MCF 10A (cell line): ENCODE measurements around the gene WDR7. TPM values are rescaled to one million over a fixed set of nuclear protein-coding genes. Genes with fewer than 3 reads are reported as not detected.

ENCODE experiments used
- BruUV-seq: library from RNA; stranded (reverse); fragments of 400-500 nt; replicated peaks from 2 replicates; lab custom pipeline; 2021; lab: Mats Ljungman, UMichigan
- CTCF ChIA-PET: fragments of 300-600 bp; sonication (Branson Sonifier 250); formaldehyde crosslinking; extraction: SDS; loops from one replicate; lab custom pipeline; 2021; ENCODE audit warnings: antibody characterized with exemption, inconsistent platforms; lab: Yijun Ruan, JAX
- POLR2A ChIA-PET: fragments of 300-600, 350-650 bp; sonication (Branson Sonifier 250); formaldehyde crosslinking; extraction: SDS; loops from one replicate; lab custom pipeline; 2020; ENCODE audit warnings: antibody characterized with exemption, inconsistent platforms; lab: Yijun Ruan, JAX
- DNase-seq: peaks from one replicate; pipeline ENCODE4 v3.0.0-alpha.2; 2018; ENCODE audit not compliant: unreplicated experiment
- H3K27ac Mint-ChIP-seq: one replicate; pipeline ENCODE4 v1.8.0; 2022; ENCODE audit warnings: mild to moderate bottlenecking, low read depth, mixed read lengths; ENCODE audit not compliant: unreplicated experiment
- H3K27me3 Mint-ChIP-seq: one replicate; pipeline ENCODE4 v1.8.0; 2022; ENCODE audit warnings: mixed read lengths; ENCODE audit not compliant: insufficient read depth, unreplicated experiment
- H3K36me3 Mint-ChIP-seq: one replicate; pipeline ENCODE4 v1.8.0; 2022; ENCODE audit warnings: mild to moderate bottlenecking, moderate library complexity, mixed read lengths; ENCODE audit not compliant: insufficient read depth, unreplicated experiment
- H3K4me1 Mint-ChIP-seq: one replicate; pipeline ENCODE4 v1.8.0; 2022; ENCODE audit warnings: mixed read lengths; ENCODE audit not compliant: insufficient read depth, unreplicated experiment
- H3K4me3 Mint-ChIP-seq: one replicate; pipeline ENCODE4 v1.8.0; 2022; ENCODE audit warnings: mild to moderate bottlenecking, moderate library complexity, mixed read lengths; ENCODE audit not compliant: unreplicated experiment
- H3K9me3 Mint-ChIP-seq: one replicate; pipeline ENCODE4 v1.8.0; 2022; ENCODE audit warnings: mixed read lengths; ENCODE audit not compliant: unreplicated experiment
- CTCF ChIP-seq: fragments of 200-600 bp; IDR thresholded peaks from one replicate; pipeline ENCODE4 v1.8.0; 2022; ENCODE audit warnings: antibody characterized with exemption, mild to moderate bottlenecking; ENCODE audit not compliant: unreplicated experiment
- intact Hi-C: fragments of 100-400 bp; cut with micrococcal nuclease; formaldehyde crosslinking; loops from 2 replicates; pipeline ENCODE4 v1.14.1; 2022
- total RNA-seq: library from RNA; stranded (reverse); gene quantifications from 2 replicates; pipeline ENCODE4 v1.2.3, GENCODE V29; 2022

The WDR7 gene
- total RNA-seq, 1 experiment from 2014 or later = 12.6 TPM

- no peaks in the 10 kb centered on the region for H3K27me3 Mint-ChIP-seq
- peak; percentile 14 for DNase-seq
- no TSS peak for BruUV-seq
These were observed 13.4 kb upstream of the WDR7 start for GRCh38 chr18:56637711-56638231.

GRCh38 chr18:56638232-56639103, 12.7 kb upstream of the WDR7 start, which contains the start of gene TXNL1:
Gene TXNL1 (minus strand): TSS chr18:56638592. CDS start chr18:56638440, 152 bp downstream.
- BruUV-seq = no TSS peak
- H3K27ac Mint-ChIP-seq = peak within 1 kb of the TSS; percentile 99
- POLR2A ChIA-PET = interaction anchor here (0.6 to 5.3 kb wide), 11 partner anchors 9 to 1320 kb away, joined by 3 to 71 read pairs (median 5); partner anchors contain the start of gene WDR7
- peaks cover 19% of the 10 kb centered on the region for H3K36me3 Mint-ChIP-seq
- H3K9me3 Mint-ChIP-seq = no peaks in the 10 kb centered on the region
- H3K4me3 Mint-ChIP-seq = peak within 1 kb of the TSS; percentile 98
- H3K4me1 Mint-ChIP-seq = peaks cover 45% of the 10 kb centered on the region
- TF ChIP-seq CTCF = no peak
- CTCF ChIA-PET = interaction anchor here (0.7 to 1.4 kb wide), 3 partner anchors 9 to 923 kb away, joined by 3 read pairs; no protein-coding TSS in a partner anchor
- intact Hi-C loops = no loop called here
- no peaks in the 10 kb centered on the region for H3K27me3 Mint-ChIP-seq
- peak; percentile 98 for DNase-seq

More at GRCh38 chr18:56637711-56638231, 13.4 kb upstream of the WDR7 start:
- Mint-ChIP-seq H3K4me1 (peaks cover 45% of the 10 kb centered on the region), H3K4me3 (peak overlapping the region; percentile 98), H3K27ac (peak overlapping the region; percentile 99), H3K9me3 (no peaks in the 10 kb centered on the region), H3K36me3 (peaks cover 26% of the 10 kb centered on the region)
- POLR2A ChIA-PET = interaction anchor here (0.6 to 5.3 kb wide), 10 partner anchors 10 to 782 kb away, joined by 3 to 71 read pairs (median 5); partner anchors contain the start of gene WDR7
- CTCF ChIA-PET = interaction anchor here (0.6 to 1.4 kb wide), 4 partner anchors 10 to 923 kb away, joined by 3 read pairs; no protein-coding TSS in a partner anchor
- intact Hi-C loops = no loop called here
- no peak for TF ChIP-seq CTCF

GRCh38 chr18:56639104-56639381, 12.1 kb upstream of the WDR7 start:
- Mint-ChIP-seq H3K4me1 (peaks cover 42% of the 10 kb centered on the region), H3K4me3 (peak overlapping the region; percentile 98), H3K36me3 (peaks cover 13% of the 10 kb centered on the region), H3K9me3 (no peaks in the 10 kb centered on the region), H3K27ac (peak overlapping the region; percentile 99), H3K27me3 (no peaks in the 10 kb centered on the region)
- ChIA-PET POLR2A (interaction anchor here (0.6 to 5.3 kb wide), 6 partner anchors 9 to 1321 kb away, joined by 3 to 71 read pairs (median 6); partner anchors contain the start of gene WDR7), CTCF (interaction anchor here (0.7 to 0.8 kb wide), 2 partner anchors 12 to 14 kb away, joined by 3 read pairs; no protein-coding TSS in a partner anchor)
- TF ChIP-seq CTCF = no peak
- intact Hi-C loops = no loop called here
- no peak for DNase-seq
- BruUV-seq = TSS peak; percentile 96

- no peak overlapping the region for H3K4me3 Mint-ChIP-seq
- no peaks in the 10 kb centered on the region for H3K27me3 Mint-ChIP-seq
- TF ChIP-seq CTCF = no peak
- ChIA-PET POLR2A (interaction anchor here (0.7 to 5.3 kb wide), 4 partner anchors 9 to 1253 kb away, joined by 3 to 71 read pairs (median 3); partner anchors contain the start of gene WDR7), CTCF (interaction anchor here (0.5 to 0.8 kb wide), 3 partner anchors 11 to 882 kb away, joined by 3 read pairs; no protein-coding TSS in a partner anchor)
- no TSS peak for BruUV-seq
- peaks cover 37% of the 10 kb centered on the region for H3K4me1 Mint-ChIP-seq
- DNase-seq = no peak
- H3K9me3 Mint-ChIP-seq = no peaks in the 10 kb centered on the region
- intact Hi-C loops = no loop called here
- peaks cover 8% of the 10 kb centered on the region for H3K36me3 Mint-ChIP-seq
- no peak overlapping the region for H3K27ac Mint-ChIP-seq
These were observed 11.6 kb upstream of the WDR7 start for GRCh38 chr18:56639571-56639970.
